Measurements from ENCODE around the gene PARD6G. TPM values are rescaled to one million over a fixed set of nuclear protein-coding genes. Genes with fewer than 3 reads are reported as not detected.

PARD6G gene
- total and polyA plus RNA-seq, 10 of the 15 experiments (the other 5 are each of a cell fraction or from before 2014, with no cell fraction given), result 0.20 to 2.0 (median 0.60) TPM

DNA sequence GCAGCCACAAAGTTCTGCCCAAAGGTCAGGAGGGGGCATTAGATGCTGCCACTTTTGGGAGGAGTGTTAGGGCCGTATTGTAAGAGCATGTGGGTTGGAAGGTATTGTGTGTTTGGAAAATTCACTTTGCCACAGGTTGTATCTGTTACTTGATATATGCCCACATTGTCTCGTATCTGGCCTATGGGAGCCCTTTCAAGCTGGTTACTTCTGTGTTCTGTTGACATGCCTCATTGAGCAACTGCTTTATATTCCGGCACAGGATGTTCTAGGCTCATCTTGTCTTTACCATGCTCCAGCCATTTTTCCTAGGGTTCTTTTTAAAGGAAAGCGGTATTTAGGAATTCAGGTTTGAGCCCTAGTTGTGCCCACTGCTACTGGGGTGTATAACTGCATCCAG is 132.3 kb downstream of the PARD6G start:
- TF ChIP-seq NR2F1 (conservative IDR thresholded peaks at IDR 0.05), result 0 out of 2 replicates have a peak, but pooled peaks have one; percentile 22
- TF ChIP-seq ESRRA (IDR thresholded peaks at IDR 0.05; ENCODE audit: low read length), result no peak
- TF ChIP-seq STAT3 (IDR thresholded peaks at IDR 0.05; ENCODE audit: low read depth, low read length), result no peak
- peaks cover 6% of the 10 kb centered on the region; the same call in 1 of the 2 replicates for H3K4me1 ChIP-seq (ENCODE audit: control insufficient read depth, insufficient read depth, low read length)
- CTCF ChIA-PET, result interaction anchor here (0.8 kb wide), 1 partner anchor 29 kb away, joined by 3 read pairs; no protein-coding TSS in a partner anchor
- in situ Hi-C loops (cut with MboI), result no loop called here
- H3K27me3 ChIP-seq (replicated peaks in 1 of 2; ENCODE audit: control insufficient read depth in 2 of 2, insufficient read depth in 2 of 2, low read length in 1 of 2), result no peaks in the 10 kb centered on the region
- H3K36me3 ChIP-seq (ENCODE audit: control insufficient read depth in 2 of 2, insufficient read depth in 2 of 2, low read length in 1 of 2), result peaks cover 0 to 5% of the 10 kb centered on the region in 2 experiments; a peak in 3 of 4 replicates
- no peak overlapping the region for H2AFZ ChIP-seq (ENCODE audit: control insufficient read depth, low read depth, low read length)
- no peak overlapping the region for H3K27ac ChIP-seq (ENCODE audit: control insufficient read depth, insufficient read depth)
- FAIRE-seq (peak; percentile 47), ATAC-seq (peak; percentile 62), DNase-seq (ENCODE audit: low read depth, low spot score) (no peak)
- H3K79me2 ChIP-seq (ENCODE audit: control insufficient read depth, insufficient read depth, low read length), result peaks cover 59% of the 10 kb centered on the region
- WGBS (ENCODE audit: insufficient coverage, insufficient replicate concordance, low lambda C conversion rate, missing lambda C conversion rate), result 77% methylated on average over 4 of the region's 4 CpGs
- H3K4me3 ChIP-seq, result no peak overlapping the region
- H3K4me2 ChIP-seq (ENCODE audit: control insufficient read depth, insufficient read depth), result peak overlapping the region; percentile 11; the same call in 1 of the 2 replicates
- RAD21 ChIA-PET (ENCODE audit: unreplicated experiment), result interaction anchor here (1.0 kb wide), 1 partner anchor 9 kb away, joined by 3 read pairs; no protein-coding TSS in a partner anchor
- no peak overlapping the region for H3K9ac ChIP-seq (ENCODE audit: control insufficient read depth, insufficient read depth, low read length)
- no TSS peak for BruUV-seq (replicated peaks)
- POLR2A ChIA-PET, result no interaction called here
- intact Hi-C loops (cut with micrococcal nuclease; ENCODE audit: unreplicated experiment), result no loop called here
- H4K20me1 ChIP-seq (ENCODE audit: control insufficient read depth, insufficient read depth), result no peaks in the 10 kb centered on the region
- no peaks in the 10 kb centered on the region for H3K9me3 ChIP-seq (replicated peaks; ENCODE audit: control insufficient read depth, insufficient read depth, low read length)
- SMC1A ChIA-PET (ENCODE audit: uncharacterized antibody, unreplicated experiment), result no interaction called here

DNA sequence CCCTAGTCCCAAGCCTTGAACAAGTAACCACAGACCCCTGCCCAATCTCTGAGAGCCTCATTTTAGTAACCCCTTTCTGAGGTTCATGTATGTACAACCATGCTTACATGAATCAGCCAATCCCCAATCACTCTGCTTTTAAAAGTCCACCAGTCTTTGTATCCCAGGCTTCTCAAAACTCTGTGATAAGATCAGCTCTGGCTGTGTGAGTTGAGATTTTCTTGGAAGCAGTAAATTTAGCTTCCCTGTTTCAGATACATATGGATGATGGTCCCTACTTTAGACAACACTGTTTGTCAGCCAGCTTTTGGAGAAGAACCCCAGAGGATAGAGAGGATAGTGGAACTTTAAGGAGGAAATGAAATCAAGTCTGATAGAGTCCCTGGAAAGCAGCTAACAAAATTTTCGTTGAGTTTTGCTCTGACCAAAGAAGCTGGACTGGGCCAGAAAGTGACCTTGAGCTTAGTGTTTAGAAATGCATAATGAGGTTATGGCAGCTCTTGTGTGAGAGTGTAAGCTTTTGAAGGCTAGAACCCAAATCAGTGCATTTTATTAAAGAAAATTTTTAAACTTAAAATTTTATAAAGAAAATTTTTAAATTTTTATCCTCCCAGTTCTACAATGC is 134.6 kb downstream of the PARD6G start:
- Histone ChIP-seq H3K9me3 (replicated peaks; ENCODE audit: control insufficient read depth, insufficient read depth, low read length) (no peaks in the 10 kb centered on the region), H3K27me3 (replicated peaks in 1 of 2; ENCODE audit: control insufficient read depth in 2 of 2, insufficient read depth in 2 of 2, low read length in 1 of 2) (no peaks in the 10 kb centered on the region), H3K79me2 (ENCODE audit: control insufficient read depth, insufficient read depth, low read length) (peaks cover 63% of the 10 kb centered on the region), H3K4me2 (ENCODE audit: control insufficient read depth, insufficient read depth) (peak overlapping the region; percentile 50; the same call in 1 of the 2 replicates), H4K20me1 (ENCODE audit: control insufficient read depth, insufficient read depth) (no peaks in the 10 kb centered on the region), H3K9ac (ENCODE audit: control insufficient read depth, insufficient read depth, low read length) (peak overlapping the region; percentile 6; the same call in 1 of the 2 replicates), H2AFZ (ENCODE audit: control insufficient read depth, low read depth, low read length) (no peak overlapping the region), H3K27ac (ENCODE audit: control insufficient read depth, insufficient read depth) (peak overlapping the region; percentile 21; the same call in 1 of the 2 replicates), H3K4me1 (ENCODE audit: control insufficient read depth, insufficient read depth, low read length) (peaks cover 6% of the 10 kb centered on the region; the same call in 1 of the 2 replicates), H3K4me3 (no peak overlapping the region), H3K36me3 (ENCODE audit: control insufficient read depth in 2 of 2, insufficient read depth in 2 of 2, low read length in 1 of 2) (no peaks in the 10 kb centered on the region)
- SMC1A ChIA-PET (ENCODE audit: uncharacterized antibody, unreplicated experiment), result interaction anchor here (1.2 to 2.4 kb wide), 6 partner anchors 10 to 78 kb away, joined by 3 to 11 read pairs (median 8); partner anchors contain the start of gene RBFA
- no peak for FAIRE-seq
- in situ Hi-C loops (cut with MboI), result no loop called here
- TF ChIP-seq, protein P1, sequence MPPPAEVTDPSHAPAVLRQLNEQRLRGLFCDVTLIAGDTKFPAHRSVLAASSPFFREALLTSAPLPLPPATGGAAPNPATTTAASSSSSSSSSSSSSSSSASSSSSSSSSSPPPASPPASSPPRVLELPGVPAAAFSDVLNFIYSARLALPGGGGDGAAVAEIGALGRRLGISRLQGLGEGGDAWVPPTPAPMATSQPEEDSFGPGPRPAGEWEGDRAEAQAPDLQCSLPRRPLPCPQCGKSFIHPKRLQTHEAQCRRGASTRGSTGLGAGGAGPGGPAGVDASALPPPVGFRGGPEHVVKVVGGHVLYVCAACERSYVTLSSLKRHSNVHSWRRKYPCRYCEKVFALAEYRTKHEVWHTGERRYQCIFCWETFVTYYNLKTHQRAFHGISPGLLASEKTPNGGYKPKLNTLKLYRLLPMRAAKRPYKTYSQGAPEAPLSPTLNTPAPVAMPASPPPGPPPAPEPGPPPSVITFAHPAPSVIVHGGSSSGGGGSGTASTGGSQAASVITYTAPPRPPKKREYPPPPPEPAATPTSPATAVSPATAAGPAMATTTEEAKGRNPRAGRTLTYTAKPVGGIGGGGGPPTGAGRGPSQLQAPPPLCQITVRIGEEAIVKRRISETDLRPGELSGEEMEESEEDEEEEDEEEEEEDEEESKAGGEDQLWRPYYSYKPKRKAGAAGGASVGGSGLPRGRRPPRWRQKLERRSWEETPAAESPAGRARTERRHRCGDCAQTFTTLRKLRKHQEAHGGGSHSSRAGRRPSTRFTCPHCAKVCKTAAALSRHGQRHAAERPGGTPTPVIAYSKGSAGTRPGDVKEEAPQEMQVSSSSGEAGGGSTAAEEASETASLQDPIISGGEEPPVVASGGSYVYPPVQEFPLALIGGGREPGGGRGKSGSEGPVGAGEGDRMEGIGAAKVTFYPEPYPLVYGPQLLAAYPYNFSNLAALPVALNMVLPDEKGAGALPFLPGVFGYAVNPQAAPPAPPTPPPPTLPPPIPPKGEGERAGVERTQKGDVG (CRISPR knock-in tag; IDR thresholded peaks at IDR 0.05), result no peak
- TF ChIP-seq PAX5 (IDR thresholded peaks at IDR 0.05; ENCODE audit: borderline replicate concordance, low read depth, low read length) (no peak), EED (IDR thresholded peaks at IDR 0.05; ENCODE audit: low read depth) (no peak)
- CTCF ChIA-PET, result interaction anchor here (0.7 to 1.4 kb wide), 5 partner anchors 18 to 78 kb away, joined by 3 to 6 read pairs (median 3); partner anchors contain the start of gene RBFA
- no TSS peak for BruUV-seq (replicated peaks)
- POLR2A ChIA-PET, result interaction anchor here (0.9 kb wide), 1 partner anchor 10 kb away, joined by 3 read pairs; no protein-coding TSS in a partner anchor
- ATAC-seq, result no peak
- 0% methylated on average over 1 of the region's 1 CpG for WGBS (ENCODE audit: insufficient coverage, insufficient replicate concordance, low lambda C conversion rate, missing lambda C conversion rate)
- intact Hi-C loops (cut with micrococcal nuclease; ENCODE audit: unreplicated experiment), result loop anchor here (2.0 kb wide), 1 partner anchor 34 kb away; no protein-coding TSS in a partner anchor
- RAD21 ChIA-PET (ENCODE audit: unreplicated experiment), result interaction anchor here (0.6 to 1.4 kb wide), 4 partner anchors 13 to 168 kb away, joined by 3 to 4 read pairs (median 3); partner anchors contain the start of gene RBFA
- no peak for DNase-seq (ENCODE audit: low read depth, low spot score)

Data from GM12878 (cell line).